ENCODE results near the gene SNRNP48. TPM values are rescaled to one million over a fixed set of nuclear protein-coding genes. Genes with fewer than 3 reads are reported as not detected.

Gene SNRNP48
- polyA plus RNA-seq, 2 of the 4 experiments (the other 2 are of a cell fraction) = 13.7 to 13.9 TPM

GRCh38 chr6:7578516-7578915 lies 11.5 kb upstream of the SNRNP48 start:
- DNase-seq (ENCODE audit: low read depth in 1 of 2, low spot score in 1 of 2) = no peak
- no peak overlapping the region for H3K4me3 ChIP-seq
- ChIA-PET CTCF (no interaction called here), POLR2A (no interaction called here)
- no peak for TF ChIP-seq FOSL2 (IDR thresholded peaks at IDR 0.05)
- TF ChIP-seq FOSL2 (CRISPR knock-in tag; IDR thresholded peaks at IDR 0.05) = no peak
- TF ChIP-seq, protein P1, sequence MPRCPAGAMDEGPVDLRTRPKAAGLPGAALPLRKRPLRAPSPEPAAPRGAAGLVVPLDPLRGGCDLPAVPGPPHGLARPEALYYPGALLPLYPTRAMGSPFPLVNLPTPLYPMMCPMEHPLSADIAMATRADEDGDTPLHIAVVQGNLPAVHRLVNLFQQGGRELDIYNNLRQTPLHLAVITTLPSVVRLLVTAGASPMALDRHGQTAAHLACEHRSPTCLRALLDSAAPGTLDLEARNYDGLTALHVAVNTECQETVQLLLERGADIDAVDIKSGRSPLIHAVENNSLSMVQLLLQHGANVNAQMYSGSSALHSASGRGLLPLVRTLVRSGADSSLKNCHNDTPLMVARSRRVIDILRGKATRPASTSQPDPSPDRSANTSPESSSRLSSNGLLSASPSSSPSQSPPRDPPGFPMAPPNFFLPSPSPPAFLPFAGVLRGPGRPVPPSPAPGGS (IDR thresholded peaks at IDR 0.05) = no peak
- no peak for ATAC-seq
- no peak for FAIRE-seq
- H3K4me2 ChIP-seq = no peak overlapping the region
- WGBS (ENCODE audit: missing lambda C conversion rate) = 21% methylated on average over 2 of the region's 2 CpGs
- H3K9me3 ChIP-seq = no peaks in the 10 kb centered on the region
- H3K4me1 ChIP-seq = peaks cover 10% of the 10 kb centered on the region
- H3K27ac ChIP-seq = no peak overlapping the region

DNA sequence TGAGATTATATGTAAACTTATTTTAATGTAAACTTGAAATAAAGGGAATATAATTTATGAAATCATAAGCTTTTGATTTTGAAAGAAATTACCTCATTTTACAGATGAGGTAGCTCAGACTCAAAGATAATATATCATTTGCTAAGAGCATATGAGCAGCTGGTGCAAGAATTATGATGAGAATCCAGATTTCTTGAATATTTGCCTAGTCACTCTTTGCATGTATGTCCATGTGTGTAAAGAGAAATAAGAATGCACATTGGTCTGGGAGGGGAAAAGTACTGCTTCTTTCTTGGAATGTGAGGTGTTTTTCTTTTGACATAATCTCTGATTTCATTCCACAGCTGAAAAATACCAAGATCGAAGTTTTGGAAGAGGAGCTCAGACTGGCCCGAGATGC lies 11.1 kb upstream of the SNRNP48 start:
- no peak overlapping the region for H3K4me2 ChIP-seq
- H3K4me3 ChIP-seq = no peak overlapping the region
- DNase-seq (ENCODE audit: low read depth in 1 of 2, low spot score in 1 of 2) (no peak), ATAC-seq (no peak), FAIRE-seq (no peak)
- no peaks in the 10 kb centered on the region for H3K9me3 ChIP-seq
- peaks cover 10% of the 10 kb centered on the region for H3K4me1 ChIP-seq
- ChIA-PET CTCF (interaction anchor here (0.9 kb wide), 1 partner anchor 303 kb away, joined by 3 read pairs; no protein-coding TSS in a partner anchor), POLR2A (no interaction called here)
- H3K27ac ChIP-seq = no peak overlapping the region
- TF ChIP-seq BHLHE40 (IDR thresholded peaks at IDR 0.05; ENCODE audit: low read depth, low read length) (no peak), RCOR1 (IDR thresholded peaks at IDR 0.05; ENCODE audit: low read depth, low read length) (no peak), POLR2A (IDR thresholded peaks at IDR 0.05; ENCODE audit: low read length) (no peak)
- 85% methylated on average over 2 of the region's 2 CpGs for WGBS (ENCODE audit: missing lambda C conversion rate)

- Histone ChIP-seq H3K4me1 (peaks cover 10% of the 10 kb centered on the region), H3K27ac (no peak overlapping the region), H3K4me3 (no peak overlapping the region), H3K4me2 (no peak overlapping the region), H3K9me3 (no peaks in the 10 kb centered on the region)
- WGBS (ENCODE audit: missing lambda C conversion rate) = 88% methylated on average over 9 of the region's 9 CpGs
- POLR2A ChIA-PET = no interaction called here
- ATAC-seq (no peak), FAIRE-seq (no peak), DNase-seq (ENCODE audit: low read depth in 1 of 2, low spot score in 1 of 2) (no peak)
- CTCF ChIA-PET = interaction anchor here (0.9 kb wide), 1 partner anchor 304 kb away, joined by 3 read pairs; no protein-coding TSS in a partner anchor
- no peak for TF ChIP-seq CBX8 (IDR thresholded peaks at IDR 0.05)
- TF ChIP-seq HDAC2 (IDR thresholded peaks at IDR 0.05) = no peak
- TF ChIP-seq ESRRA (IDR thresholded peaks at IDR 0.05; ENCODE audit: borderline replicate concordance, low read length) = no peak
- no peak for TF ChIP-seq EHF (CRISPR knock-in tag; IDR thresholded peaks at IDR 0.05)
- TF ChIP-seq HMGXB4 (CRISPR knock-in tag; IDR thresholded peaks at IDR 0.05; ENCODE audit: borderline replicate concordance) = no peak
- no peak for TF ChIP-seq GATA3 (IDR thresholded peaks at IDR 0.05; ENCODE audit: borderline replicate concordance)
- TF ChIP-seq FOSL2 (IDR thresholded peaks at IDR 0.05) = no peak
- no peak for TF ChIP-seq FOSL2 (CRISPR knock-in tag; IDR thresholded peaks at IDR 0.05)
- no peak for TF ChIP-seq CHD2 (IDR thresholded peaks at IDR 0.05; ENCODE audit: low read length, partially characterized antibody)
- TF ChIP-seq HOXB5 (CRISPR knock-in tag; IDR thresholded peaks at IDR 0.05) = no peak
These were observed 10.1 kb upstream of the SNRNP48 start for GRCh38 chr6:7579851-7580250.

DNA sequence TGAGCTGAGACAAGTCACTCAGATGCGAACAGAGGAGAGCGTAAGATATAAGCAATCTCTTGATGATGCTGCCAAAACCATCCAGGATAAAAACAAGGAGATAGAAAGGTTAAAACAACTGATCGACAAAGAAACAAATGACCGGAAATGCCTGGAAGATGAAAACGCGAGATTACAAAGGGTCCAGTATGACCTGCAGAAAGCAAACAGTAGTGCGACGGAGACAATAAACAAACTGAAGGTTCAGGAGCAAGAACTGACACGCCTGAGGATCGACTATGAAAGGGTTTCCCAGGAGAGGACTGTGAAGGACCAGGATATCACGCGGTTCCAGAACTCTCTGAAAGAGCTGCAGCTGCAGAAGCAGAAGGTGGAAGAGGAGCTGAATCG lies 9.5 kb upstream of the SNRNP48 start:
- POLR2A ChIA-PET = no interaction called here
- TF ChIP-seq NR3C1 (IDR thresholded peaks at IDR 0.05) (no peak), RCOR1 (IDR thresholded peaks at IDR 0.05; ENCODE audit: low read depth, low read length) (no peak), SMC3 (IDR thresholded peaks at IDR 0.05) (no peak), POLR2AphosphoS2 (conservative IDR thresholded peaks at IDR 0.05; ENCODE audit: low read length) (no peak)
- Histone ChIP-seq H3K4me1 (peaks cover 10% of the 10 kb centered on the region), H3K9me3 (no peaks in the 10 kb centered on the region), H3K4me2 (no peak overlapping the region), H3K4me3 (no peak overlapping the region), H3K27ac (no peak overlapping the region)
- ATAC-seq (no peak), FAIRE-seq (no peak), DNase-seq (ENCODE audit: low read depth in 1 of 2, low spot score in 1 of 2) (no peak)
- WGBS (ENCODE audit: missing lambda C conversion rate) = 95% methylated on average over 13 of the region's 13 CpGs
- CTCF ChIA-PET = interaction anchor here (1.2 kb wide), 1 partner anchor 10 kb away, joined by 3 read pairs; the partner anchor contains the start of gene SNRNP48
